ENCODE data around the gene ZNF416.
A peak's percentile ranks its signal among the peaks of the same experiment; 100 is the strongest.

The ZNF416 gene

GRCh38 chr19:57578487-57579205 lies at the start of gene ZNF416:
Gene ZNF416, minus strand, starts transcription at chr19:57578911. Its CDS starts 207 bp downstream, at chr19:57578704.
- DNase-seq (ENCODE audit: low read depth in 3 of 3) = peak; percentile 72 to 93 (median 90)

GRCh38 chr19:57623091-57623490 lies 44.4 kb upstream of the ZNF416 start:
- DNase-seq (ENCODE audit: low read depth in 3 of 3) = no peak

- no peak for DNase-seq (ENCODE audit: low read depth in 3 of 3)
Observed at GRCh38 chr19:57620673-57621348, 42.1 kb upstream of the ZNF416 start.

DNA sequence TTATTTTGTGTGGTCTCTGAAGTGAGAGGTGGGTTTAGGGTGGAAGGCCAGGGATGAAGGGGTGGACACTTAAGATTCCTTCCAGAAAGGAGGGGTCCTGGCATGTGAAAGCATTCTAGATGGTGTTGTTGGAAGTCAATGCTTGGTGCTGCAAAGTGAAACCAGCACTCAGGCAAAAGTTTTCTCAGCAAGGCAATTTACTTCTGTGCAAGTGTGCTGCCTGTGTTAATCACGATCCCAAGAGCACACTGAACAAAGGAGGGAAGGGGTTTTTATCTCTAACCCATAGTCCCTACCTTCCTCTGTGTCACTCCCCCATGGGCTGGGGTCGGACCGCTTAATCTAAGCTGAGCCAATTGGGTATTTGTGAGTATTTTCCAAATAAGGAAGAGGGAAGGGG lies 36.6 kb upstream of the ZNF416 start:
- no peak for DNase-seq (ENCODE audit: low read depth in 3 of 3)

- DNase-seq (ENCODE audit: low read depth in 3 of 3) = peak; percentile 69 to 81 (median 79)
Observed at GRCh38 chr19:57613941-57614743, 35.4 kb upstream of the ZNF416 start, which contains the start of gene ZNF134. Gene ZNF134, plus strand, starts transcription at chr19:57614242. Its CDS starts 5,227 bp downstream, at chr19:57619469.

DNA sequence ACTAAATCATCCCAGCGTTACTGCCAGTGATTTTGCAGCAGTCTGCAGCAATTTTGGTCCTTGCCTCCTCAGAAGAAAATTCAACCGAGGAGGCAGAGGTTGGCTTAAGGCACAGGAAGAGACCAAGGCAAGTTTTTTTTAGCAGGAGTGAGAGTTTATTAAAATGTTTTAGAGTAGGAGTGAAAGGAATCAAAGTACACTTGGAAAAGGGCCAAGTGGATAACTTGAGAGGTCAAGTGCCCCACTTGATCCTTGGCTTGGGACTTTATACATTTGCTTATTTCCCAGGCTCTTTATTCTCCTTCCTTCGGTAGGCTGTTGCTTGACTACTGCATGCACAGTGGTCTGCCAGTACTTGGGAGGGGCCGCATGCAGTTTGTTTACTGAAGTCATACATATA lies 32.4 kb upstream of the ZNF416 start:
- DNase-seq (ENCODE audit: low read depth in 3 of 3) = no peak

DNA sequence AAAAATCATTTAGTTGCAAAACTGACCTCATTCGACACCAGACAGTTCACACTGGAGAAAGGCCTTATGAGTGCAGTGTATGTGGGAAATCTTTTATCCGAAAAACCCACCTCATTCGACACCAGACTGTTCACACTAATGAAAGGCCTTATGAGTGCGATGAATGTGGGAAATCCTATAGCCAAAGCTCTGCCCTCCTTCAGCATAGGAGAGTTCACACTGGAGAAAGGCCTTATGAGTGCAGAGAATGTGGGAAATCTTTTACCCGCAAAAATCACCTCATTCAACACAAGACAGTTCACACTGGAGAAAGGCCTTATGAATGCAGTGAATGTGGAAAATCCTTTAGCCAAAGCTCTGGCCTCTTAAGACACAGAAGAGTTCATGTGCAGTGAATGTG lies 28.2 kb upstream of the ZNF416 start:
- no peak for DNase-seq (ENCODE audit: low read depth in 3 of 3)

GRCh38 chr19:57599761-57600383 lies 21.2 kb upstream of the ZNF416 start, which contains the start of gene ZNF530:
Gene ZNF530, plus strand, starts transcription at chr19:57599885. Its CDS starts 4,461 bp downstream, at chr19:57604346.
- DNase-seq (ENCODE audit: low read depth in 3 of 3) = peak; percentile 62 to 76 (median 74)

GRCh38 chr19:57599377-57599760 lies 20.7 kb upstream of the ZNF416 start:
- no peak for DNase-seq (ENCODE audit: low read depth in 3 of 3)

- DNase-seq (ENCODE audit: low read depth in 3 of 3) = no peak
Observed at GRCh38 chr19:57587529-57587928, 8.8 kb upstream of the ZNF416 start.

DNA sequence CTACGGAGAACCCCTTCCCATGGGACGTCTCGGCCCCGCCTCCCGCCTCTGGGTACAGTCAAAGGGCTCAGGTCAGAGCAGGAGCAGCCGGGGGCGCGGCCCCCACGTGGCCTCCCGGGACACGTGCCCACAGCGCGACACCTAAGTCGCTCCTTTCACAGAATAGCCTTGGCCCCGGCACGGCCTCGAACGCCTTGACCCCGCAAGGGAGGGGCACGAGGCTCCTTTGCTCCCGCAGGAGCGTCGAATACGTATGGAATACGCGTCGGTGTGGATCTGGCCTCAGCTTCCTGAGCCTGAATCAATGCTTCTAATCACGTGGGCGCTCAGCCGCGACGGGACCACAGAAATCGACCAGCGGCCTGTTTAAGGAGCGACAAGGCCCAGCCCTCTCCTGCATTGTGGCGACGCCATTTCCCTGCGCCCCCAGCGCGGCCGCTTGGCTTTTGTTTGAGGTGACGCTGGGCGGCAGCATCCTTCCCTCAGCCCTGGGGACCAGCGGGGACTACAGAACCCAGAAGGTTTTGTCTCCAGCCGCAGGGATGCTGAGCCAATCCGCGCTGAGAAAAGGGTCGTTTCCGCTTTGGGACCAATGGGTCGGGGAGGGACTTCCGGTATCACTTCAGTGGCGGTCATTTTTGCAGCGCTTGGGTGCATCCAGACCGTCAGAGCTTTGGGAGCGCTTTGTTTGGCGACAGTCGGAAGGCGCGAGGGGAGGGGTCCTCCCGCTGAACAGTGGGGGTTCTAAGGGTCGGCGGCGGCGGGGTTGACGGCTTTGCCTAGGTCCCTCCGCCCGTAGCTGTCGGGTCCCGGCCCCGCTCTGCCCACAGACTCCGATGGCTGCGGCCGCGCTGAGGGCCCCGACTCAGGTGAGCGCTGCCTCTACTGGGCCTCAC lies 5.1 kb upstream of the ZNF416 start, which contains the start of gene ZIK1:
TSS of gene ZIK1 (plus strand) at position 625 of the 896 bp plus-strand sequence. CDS start at position 837, 212 bp downstream.
- DNase-seq (ENCODE audit: low read depth in 3 of 3) = peak; percentile 58 to 80 (median 69)

- no peak for DNase-seq (ENCODE audit: low read depth in 3 of 3)
Observed at GRCh38 chr19:57583104-57583520, 4.4 kb upstream of the ZNF416 start.

GRCh38 chr19:57576661-57577060 lies 2.0 kb downstream of the ZNF416 start:
- DNase-seq (ENCODE audit: low read depth in 3 of 3) = no peak

GRCh38 chr19:57572415-57572947 lies 6.2 kb downstream of the ZNF416 start:
- no peak for DNase-seq (ENCODE audit: low read depth in 3 of 3)

- no peak for DNase-seq (ENCODE audit: low read depth in 3 of 3)
Observed at GRCh38 chr19:57570707-57571106, 8.0 kb downstream of the ZNF416 start.

- DNase-seq (ENCODE audit: low read depth in 3 of 3) = no peak
Observed at GRCh38 chr19:57566396-57567265, 12.1 kb downstream of the ZNF416 start.

DNA sequence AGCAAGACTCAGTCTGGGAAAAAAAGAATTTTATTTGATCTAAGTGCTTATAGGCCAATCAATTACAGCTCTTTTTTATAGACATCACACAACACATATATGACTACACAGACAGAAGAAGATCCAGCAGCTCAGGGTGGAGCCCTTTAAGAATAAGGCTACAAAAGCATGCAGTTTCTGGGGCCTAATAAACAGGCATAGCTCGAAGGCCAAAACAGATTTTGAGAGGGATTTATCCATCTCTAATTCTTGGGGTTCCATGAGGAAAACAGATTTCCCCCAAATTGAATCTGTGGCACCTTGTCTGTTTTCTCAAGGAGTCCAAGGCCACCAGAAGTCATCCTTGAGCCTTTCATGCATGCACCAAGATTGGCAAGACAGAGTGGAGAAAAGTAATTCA lies 15.2 kb downstream of the ZNF416 start:
- DNase-seq (ENCODE audit: low read depth in 3 of 3) = no peak

DNA sequence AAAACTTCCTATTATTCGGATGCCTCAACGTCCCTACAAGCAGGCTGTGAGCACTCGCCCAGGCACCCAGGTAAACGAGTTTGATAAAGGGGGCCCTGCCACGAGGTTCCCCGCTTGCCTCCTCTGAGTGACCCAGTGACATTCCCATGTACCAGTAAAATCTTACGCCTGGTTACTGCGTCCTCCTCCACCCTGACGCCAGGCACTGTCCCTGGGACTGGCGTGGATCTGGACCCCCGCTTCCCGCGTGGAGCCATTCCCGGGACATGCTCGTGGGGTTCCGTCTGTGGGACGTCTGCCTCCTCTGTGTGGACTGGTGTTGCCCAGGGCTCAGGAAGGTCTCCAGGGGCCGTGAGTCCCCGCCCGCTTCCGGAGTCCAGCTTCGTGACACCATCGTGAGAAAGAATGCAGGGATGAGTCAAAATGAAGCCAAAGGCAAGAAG lies 18.6 kb downstream of the ZNF416 start:
- DNase-seq (ENCODE audit: low read depth in 3 of 3) = no peak

- peak; percentile 76 to 78 (median 77) for DNase-seq (ENCODE audit: low read depth in 3 of 3)
Observed at GRCh38 chr19:57559404-57560025, 19.2 kb downstream of the ZNF416 start, which contains the start of gene ZNF550. Gene ZNF550, minus strand, starts transcription at chr19:57559863. Its CDS starts 181 bp downstream, at chr19:57559682.
